Panc1 (cell line): ENCODE data around the gene TNFRSF14.

Experiments used
- POLR2AphosphoS5 ChIP-seq: IDR thresholded peaks from 2 replicates; pipeline ENCODE4 v1.6.1; 2012; ENCODE audit warnings: mild to moderate bottlenecking, low read depth, low read length, moderate library complexity
- SIN3A ChIP-seq: IDR thresholded peaks from 2 replicates; pipeline ENCODE4 v1.6.1; 2012; ENCODE audit warnings: low read depth, mild to moderate bottlenecking, low read length, moderate library complexity, borderline replicate concordance; ENCODE audit not compliant: insufficient read depth
- TF ChIP-seq, protein P1 (sequence below): fragments of 450-650 bp; IDR thresholded peaks from 2 replicates; pipeline ENCODE4 v1.5.1; 2017; ENCODE audit warnings: mild to moderate bottlenecking

DNA sequence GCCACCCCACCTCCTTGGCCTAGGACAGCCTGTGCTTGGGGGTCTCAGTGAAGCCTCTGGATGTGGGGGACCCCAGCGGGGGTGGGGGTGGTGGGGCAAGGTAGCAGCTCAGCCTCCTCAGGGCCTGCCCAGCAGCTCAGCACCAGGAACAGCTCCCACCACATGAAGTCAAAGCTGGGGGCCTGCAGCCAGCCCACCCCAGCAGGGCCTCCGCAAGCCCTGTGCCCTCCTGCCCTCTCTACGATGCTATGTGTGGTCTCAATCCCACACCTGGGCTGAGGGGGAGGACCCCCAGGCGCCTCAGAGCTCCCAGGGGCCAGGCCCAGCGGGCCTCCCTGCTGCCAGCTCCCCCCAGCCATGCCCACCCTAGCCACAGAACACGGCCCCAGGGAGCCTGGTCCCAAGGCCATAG, 48.4 kb upstream of the TNFRSF14 start:
- TF ChIP-seq, protein P1, sequence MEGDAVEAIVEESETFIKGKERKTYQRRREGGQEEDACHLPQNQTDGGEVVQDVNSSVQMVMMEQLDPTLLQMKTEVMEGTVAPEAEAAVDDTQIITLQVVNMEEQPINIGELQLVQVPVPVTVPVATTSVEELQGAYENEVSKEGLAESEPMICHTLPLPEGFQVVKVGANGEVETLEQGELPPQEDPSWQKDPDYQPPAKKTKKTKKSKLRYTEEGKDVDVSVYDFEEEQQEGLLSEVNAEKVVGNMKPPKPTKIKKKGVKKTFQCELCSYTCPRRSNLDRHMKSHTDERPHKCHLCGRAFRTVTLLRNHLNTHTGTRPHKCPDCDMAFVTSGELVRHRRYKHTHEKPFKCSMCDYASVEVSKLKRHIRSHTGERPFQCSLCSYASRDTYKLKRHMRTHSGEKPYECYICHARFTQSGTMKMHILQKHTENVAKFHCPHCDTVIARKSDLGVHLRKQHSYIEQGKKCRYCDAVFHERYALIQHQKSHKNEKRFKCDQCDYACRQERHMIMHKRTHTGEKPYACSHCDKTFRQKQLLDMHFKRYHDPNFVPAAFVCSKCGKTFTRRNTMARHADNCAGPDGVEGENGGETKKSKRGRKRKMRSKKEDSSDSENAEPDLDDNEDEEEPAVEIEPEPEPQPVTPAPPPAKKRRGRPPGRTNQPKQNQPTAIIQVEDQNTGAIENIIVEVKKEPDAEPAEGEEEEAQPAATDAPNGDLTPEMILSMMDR, result no peak
- TF ChIP-seq POLR2AphosphoS5 (peak; percentile 37; the same call in 1 of the 2 replicates), SIN3A (no peak)
